ENCODE data around the gene TMEM209.

- TF ChIP-seq CTCF (IDR thresholded peaks at IDR 0.05; ENCODE audit: insufficient read depth, low read length) (no peak), GABPA (IDR thresholded peaks at IDR 0.05; ENCODE audit: low read depth) (no peak), POLR2AphosphoS5 (IDR thresholded peaks at IDR 0.05; ENCODE audit: low read depth) (no peak)
These were observed 50.5 kb downstream of the TMEM209 start for GRCh38 chr7:130154501-130155317.

Data from HL-60 (cell line).